RPMI7951 (cell line): ENCODE measurements around the gene GPX6. TPM values are rescaled to one million over a fixed set of nuclear protein-coding genes. Genes with fewer than 3 reads are reported as not detected.
"Not testable (repeated sequence)": the region's sequence is repeated elsewhere in the genome, so short reads cannot be mapped to it uniquely, and the experiment has no call there.

Experiments used
- DNase-seq: peaks from one replicate; pipeline ENCODE4 v3.0.0-alpha.2; 2012; ENCODE audit warnings: low read depth
- total RNA-seq: library from RNA; depleted of rRNA; stranded (reverse); fragments of >200 nt; shearing (Covaris generic); gene quantifications from 2 replicates; pipeline ENCODE4 v1.2.3, GENCODE V29; 2014; rRNA removed

Gene GPX6
- not detected in 2 replicates for total RNA-seq

GRCh38 chr6:28515676-28516075, at the start of gene GPX6:
TSS of gene GPX6 (minus strand) at chr6:28515793. CDS start at chr6:28515743, 50 bp downstream.
- DNase-seq = no peak

- DNase-seq = no peak
These were observed 48.0 kb upstream of the GPX6 start for GRCh38 chr6:28563430-28564095.

GRCh38 chr6:28558629-28559028, 43.0 kb upstream of the GPX6 start:
- no peak for DNase-seq

- DNase-seq = no peak
These were observed 39.5 kb upstream of the GPX6 start for GRCh38 chr6:28555136-28555535.

- peak; percentile 22 for DNase-seq
These were observed 38.6 kb upstream of the GPX6 start for GRCh38 chr6:28553986-28554881.

- no peak for DNase-seq
These were observed 37.9 kb upstream of the GPX6 start for GRCh38 chr6:28553384-28553985.

GRCh38 chr6:28551891-28552666, 36.5 kb upstream of the GPX6 start:
- no peak for DNase-seq

GRCh38 chr6:28547003-28547402, 31.4 kb upstream of the GPX6 start:
- DNase-seq = not testable (repeated sequence)

GRCh38 chr6:28545955-28546354, 30.4 kb upstream of the GPX6 start:
- no peak for DNase-seq

- DNase-seq = peak; percentile 6
These were observed 28.3 kb upstream of the GPX6 start for GRCh38 chr6:28543651-28544610.

GRCh38 chr6:28542440-28543296, 27.1 kb upstream of the GPX6 start:
- DNase-seq = peak; percentile 77

- DNase-seq = no peak
These were observed 26.4 kb upstream of the GPX6 start for GRCh38 chr6:28541996-28542395.

- peak; percentile 17 for DNase-seq
These were observed 22.0 kb upstream of the GPX6 start for GRCh38 chr6:28537509-28538140.

GRCh38 chr6:28537065-28537464, 21.5 kb upstream of the GPX6 start:
- DNase-seq = peak; percentile 10

- no peak for DNase-seq
These were observed 19.3 kb upstream of the GPX6 start for GRCh38 chr6:28534875-28535274.

GRCh38 chr6:28534306-28534705, 18.7 kb upstream of the GPX6 start:
- DNase-seq = no peak

GRCh38 chr6:28531479-28532128, 16.0 kb upstream of the GPX6 start:
- DNase-seq = peak; percentile 11

- DNase-seq = no peak
These were observed 15.2 kb upstream of the GPX6 start for GRCh38 chr6:28530777-28531176.
